Caco-2 (cell line): ENCODE results near the gene CAT. TPM values are rescaled to one million over a fixed set of nuclear protein-coding genes. Genes with fewer than 3 reads are reported as not detected.

Source experiments
- Bru-seq: library from RNA; stranded (reverse); fragments of 400-500 nt; gene quantifications from one replicate; lab custom pipeline; 2021; lab: Mats Ljungman, UMichigan
- BruChase-seq, 2 experiments: library from RNA; stranded (reverse); fragments of 400-500 nt; gene quantifications; one replicate each; lab custom pipeline; 2021; lab: Mats Ljungman, UMichigan
- BruUV-seq: library from RNA; stranded (reverse); fragments of 400-500 nt; replicated peaks from 2 replicates; lab custom pipeline; 2021; lab: Mats Ljungman, UMichigan
- CTCF ChIA-PET: fragments of 300-600 bp; sonication (Branson Sonifier 250); formaldehyde crosslinking; loops from one replicate; lab custom pipeline; 2022; ENCODE audit warnings: antibody characterized with exemption; lab: Charles Lee
- POLR2A ChIA-PET: fragments of 300-600 bp; sonication (Branson Sonifier 250); formaldehyde crosslinking; loops from one replicate; lab custom pipeline; 2022; ENCODE audit warnings: antibody characterized with exemption; lab: Charles Lee
- DNase-seq, 2 experiments: peaks; one replicate each; pipeline versions ENCODE4 v3.0.0 to v3.0.0-alpha.2; 2020 to 2022
- H3K27me3 ChIP-seq: replicated peaks from 2 replicates; pipeline ENCODE4 v1.6.0; 2011; ENCODE audit warnings: low read length; ENCODE audit not compliant: control insufficient read depth, insufficient read depth
- H3K36me3 ChIP-seq: 2 replicates; pipeline ENCODE4 v1.5.1; 2011; ENCODE audit warnings: low read length; ENCODE audit not compliant: control insufficient read depth, insufficient read depth
- H3K4me1 ChIP-seq: fragments of 250-450 bp; sonication (Bioruptor Pico); 2 replicates; pipeline ENCODE4 v1.5.1; 2020; ENCODE audit warnings: mild to moderate bottlenecking
- H3K4me3 ChIP-seq: 2 replicates; pipeline ENCODE4 v1.5.1; 2011; ENCODE audit warnings: low read depth, mild to moderate bottlenecking, control low read depth, low read length
- H3K9me3 ChIP-seq: fragments of 250-450 bp; sonication (Bioruptor Pico); 2 replicates; pipeline ENCODE4 v1.5.1; 2020; ENCODE audit warnings: mild to moderate bottlenecking, moderate library complexity
- H3K27ac Mint-ChIP-seq: one replicate; pipeline ENCODE4 v1.8.0; 2022; ENCODE audit warnings: mixed read lengths; ENCODE audit not compliant: unreplicated experiment
- H3K27me3 Mint-ChIP-seq: one replicate; pipeline ENCODE4 v1.8.0; 2022; ENCODE audit warnings: mixed read lengths; ENCODE audit not compliant: insufficient read depth, unreplicated experiment
- H3K36me3 Mint-ChIP-seq: one replicate; pipeline ENCODE4 v1.8.0; 2022; ENCODE audit warnings: mild to moderate bottlenecking, mixed read lengths; ENCODE audit not compliant: insufficient read depth, unreplicated experiment
- H3K4me1 Mint-ChIP-seq: one replicate; pipeline ENCODE4 v1.8.0; 2022; ENCODE audit warnings: low read depth, mixed read lengths; ENCODE audit not compliant: unreplicated experiment
- H3K4me3 Mint-ChIP-seq: one replicate; pipeline ENCODE4 v1.8.0; 2022; ENCODE audit warnings: mild to moderate bottlenecking, moderate library complexity, mixed read lengths; ENCODE audit not compliant: unreplicated experiment
- H3K9me3 Mint-ChIP-seq: one replicate; pipeline ENCODE4 v1.8.0; 2022; ENCODE audit warnings: mixed read lengths; ENCODE audit not compliant: unreplicated experiment
- CTCF ChIP-seq, 2 experiments: fragments of 200-600 bp in 1 of 2; IDR thresholded peaks; 1 replicate in 1 of 2; 2 replicates in 1 of 2; pipeline versions ENCODE4 v1.5.1 to v1.8.0; 2011 to 2022; ENCODE audit warnings: antibody characterized with exemption in 1 of 2, control low read depth in 1 of 2, inconsistent platforms in 1 of 2, low read depth in 1 of 2, low read length in 1 of 2, mild to moderate bottlenecking in 1 of 2, moderate library complexity in 1 of 2; ENCODE audit not compliant: insufficient read depth in 1 of 2, severe bottlenecking in 1 of 2, unreplicated experiment in 1 of 2
- intact Hi-C: fragments of 100-400 bp; cut with micrococcal nuclease; formaldehyde crosslinking; loops from one replicate; pipeline ENCODE4 v1.10.0; 2022; ENCODE audit not compliant: unreplicated experiment
- long read RNA-seq: library from polyadenylated mRNA; stranded (forward); transcript quantifications from one replicate; pipeline ENCODE4 v2.0.0, GENCODE V29; 2022
- total RNA-seq: library from RNA; stranded (reverse); gene quantifications from 2 replicates; pipeline ENCODE4 v1.2.3, GENCODE V29; 2022

The CAT gene
- total RNA-seq (45.6 and 46.1 TPM in 2 replicates), Bru-seq, nascent RNA (percentile 77 among the genes with signal in this experiment), BruChase-seq, experiment 1, labeled RNA remaining after a 2-hour chase (percentile 66 among the genes with signal in this experiment), BruChase-seq, experiment 2, labeled RNA remaining after a 6-hour chase (percentile 76 among the genes with signal in this experiment)
- long read RNA-seq, transcript CAT-201 (13 exons, 2,302 nt), result major isoform, 113 of 125 reads
- long read RNA-seq, partial matches to known transcripts, result 5 of 125 reads
- long read RNA-seq, other reads (novel, unspliced or antisense), result 7 of 125 reads

DNA sequence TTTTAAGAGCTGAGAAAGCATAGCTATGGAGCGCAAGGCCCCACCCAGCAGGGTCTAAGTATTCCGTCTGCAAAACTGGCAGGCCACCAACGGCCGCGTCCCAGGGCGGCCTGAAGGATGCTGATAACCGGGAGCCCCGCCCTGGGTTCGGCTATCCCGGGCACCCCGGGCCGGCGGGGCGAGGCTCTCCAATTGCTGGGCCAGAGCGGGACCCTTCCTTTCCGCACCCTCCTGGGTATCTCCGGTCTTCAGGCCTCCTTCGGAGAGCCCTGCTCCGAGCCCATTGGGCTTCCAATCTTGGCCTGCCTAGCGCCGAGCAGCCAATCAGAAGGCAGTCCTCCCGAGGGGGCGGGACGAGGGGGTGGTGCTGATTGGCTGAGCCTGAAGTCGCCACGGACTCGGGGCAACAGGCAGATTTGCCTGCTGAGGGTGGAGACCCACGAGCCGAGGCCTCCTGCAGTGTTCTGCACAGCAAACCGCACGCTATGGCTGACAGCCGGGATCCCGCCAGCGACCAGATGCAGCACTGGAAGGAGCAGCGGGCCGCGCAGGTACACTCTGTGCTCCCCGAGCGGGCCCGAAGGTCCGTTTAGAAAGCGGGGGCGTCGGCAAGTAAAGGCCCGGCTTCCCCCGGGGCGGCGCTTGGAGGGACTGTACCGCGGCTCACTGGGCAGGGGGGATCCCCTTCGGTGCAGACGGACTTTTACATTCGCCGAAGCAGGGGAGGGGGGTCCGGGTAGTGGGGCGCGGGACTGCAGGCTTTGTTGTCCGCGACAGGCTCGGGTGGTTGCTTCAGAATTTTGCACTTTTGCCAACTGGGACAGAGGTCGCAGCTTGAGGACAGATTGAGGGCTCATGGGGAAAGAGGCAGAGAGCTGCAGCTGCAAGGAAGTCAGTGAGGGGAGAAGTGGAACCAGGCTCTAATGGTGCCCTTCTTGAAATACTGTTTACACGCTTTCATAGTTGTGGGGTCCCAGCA, at the start of gene CAT:
CAT (plus strand) TSS at position 406 of the 979 bp plus-strand sequence; CDS start at position 486, 80 bp downstream.
- intact Hi-C loops, result loop anchor here (1.0 to 5.0 kb wide), 3 partner anchors 10 to 332 kb away; partner anchors contain the start of gene NAT10
- peak within 1 kb of the TSS; percentile 95 for H3K4me3 Mint-ChIP-seq
- H3K9me3 ChIP-seq, result no peaks in the 10 kb centered on the region
- H3K9me3 Mint-ChIP-seq, result no peaks in the 10 kb centered on the region
- ChIA-PET CTCF (interaction anchor here (0.5 kb wide), 1 partner anchor 11 kb away, joined by 3 read pairs; no protein-coding TSS in a partner anchor), POLR2A (interaction anchor here (0.6 kb wide), 1 partner anchor 11 kb away, joined by 12 read pairs; no protein-coding TSS in a partner anchor)
- BruUV-seq, result no TSS peak
- H3K27me3 Mint-ChIP-seq, result no peaks in the 10 kb centered on the region
- TF ChIP-seq CTCF (IDR thresholded peaks at IDR 0.05; ENCODE audit: insufficient read depth in 1 of 2, low read depth in 1 of 2, low read length in 1 of 2, severe bottlenecking in 1 of 2, unreplicated experiment in 1 of 2), result no peak
- no peaks in the 10 kb centered on the region for H3K36me3 ChIP-seq
- peaks cover 10% of the 10 kb centered on the region for H3K4me1 Mint-ChIP-seq
- peak; percentile 98 for DNase-seq
- H3K4me3 ChIP-seq, result peak within 1 kb of the TSS; percentile 82
- no peaks in the 10 kb centered on the region for H3K27me3 ChIP-seq
- H3K36me3 Mint-ChIP-seq, result peaks cover 7% of the 10 kb centered on the region
- H3K4me1 ChIP-seq, result peaks cover 11% of the 10 kb centered on the region
- H3K27ac Mint-ChIP-seq, result peak within 1 kb of the TSS; percentile 94

DNA sequence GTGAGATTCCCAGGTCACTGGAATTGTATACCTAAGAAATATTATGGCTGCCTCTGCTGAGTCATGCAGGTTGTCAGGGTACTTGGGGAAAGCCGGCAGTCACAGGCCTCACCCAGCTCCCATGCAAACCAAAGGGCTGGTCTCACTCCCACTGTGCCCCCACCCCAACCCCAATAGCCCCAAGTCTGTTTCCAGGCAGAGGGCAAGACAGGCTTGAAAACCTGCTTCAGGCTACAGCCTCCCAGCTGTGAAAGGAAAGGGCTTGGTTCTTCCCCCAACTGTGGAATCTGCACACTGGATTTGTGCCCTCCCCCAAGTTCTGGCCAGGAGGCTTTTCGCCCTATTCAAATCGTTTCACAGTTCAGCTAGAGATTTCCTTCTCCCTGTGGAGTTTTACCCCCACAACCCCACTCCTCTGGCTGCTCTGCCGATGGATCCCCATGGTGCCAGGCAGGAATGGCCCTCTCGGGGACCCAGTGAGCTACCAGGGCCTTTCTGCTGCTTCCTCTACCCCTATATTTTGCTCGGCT, 43.9 kb upstream of the CAT start:
- H3K4me3 ChIP-seq, result no peak overlapping the region
- Mint-ChIP-seq H3K4me1 (no peaks in the 10 kb centered on the region), H3K4me3 (no peak overlapping the region), H3K9me3 (peaks cover 14% of the 10 kb centered on the region), H3K27me3 (peaks cover 14% of the 10 kb centered on the region), H3K27ac (no peak overlapping the region), H3K36me3 (no peaks in the 10 kb centered on the region)
- BruUV-seq, result no TSS peak
- ChIA-PET POLR2A (no interaction called here), CTCF (no interaction called here)
- no peaks in the 10 kb centered on the region for H3K4me1 ChIP-seq
- intact Hi-C loops, result no loop called here
- H3K9me3 ChIP-seq, result no peaks in the 10 kb centered on the region
- DNase-seq, result no peak
- TF ChIP-seq CTCF (IDR thresholded peaks at IDR 0.05; ENCODE audit: insufficient read depth in 1 of 2, low read depth in 1 of 2, low read length in 1 of 2, severe bottlenecking in 1 of 2, unreplicated experiment in 1 of 2), result no peak
- H3K36me3 ChIP-seq, result no peaks in the 10 kb centered on the region
- no peaks in the 10 kb centered on the region for H3K27me3 ChIP-seq
